Measurements from ENCODE around the gene PDE7B.

The PDE7B gene

GRCh38 chr6:135990855-135991464 is 139.5 kb downstream of the PDE7B start:
- no peak for TF ChIP-seq GATA2 (IDR thresholded peaks at IDR 0.05; ENCODE audit: low read depth, low read length)
- TF ChIP-seq GATA3 (IDR thresholded peaks at IDR 0.05; ENCODE audit: low read depth, low read length) = no peak

GRCh38 chr6:135992739-135993138 is 141.2 kb downstream of the PDE7B start:
- TF ChIP-seq GATA2 (IDR thresholded peaks at IDR 0.05; ENCODE audit: low read depth, low read length) (no peak), GATA3 (IDR thresholded peaks at IDR 0.05; ENCODE audit: low read depth, low read length) (no peak)

- TF ChIP-seq GATA3 (IDR thresholded peaks at IDR 0.05; ENCODE audit: low read depth, low read length) = no peak
- no peak for TF ChIP-seq GATA2 (IDR thresholded peaks at IDR 0.05; ENCODE audit: low read depth, low read length)
These were observed 141.9 kb downstream of the PDE7B start for GRCh38 chr6:135993361-135993760.

GRCh38 chr6:135994857-135995544 is 143.5 kb downstream of the PDE7B start:
- no peak for TF ChIP-seq GATA3 (IDR thresholded peaks at IDR 0.05; ENCODE audit: low read depth, low read length)

GRCh38 chr6:135995545-135995898 is 144.0 kb downstream of the PDE7B start:
- no peak for TF ChIP-seq GATA3 (IDR thresholded peaks at IDR 0.05; ENCODE audit: low read depth, low read length)
- TF ChIP-seq GATA2 (IDR thresholded peaks at IDR 0.05; ENCODE audit: low read depth, low read length) = no peak

- TF ChIP-seq GATA3 (IDR thresholded peaks at IDR 0.05; ENCODE audit: low read depth, low read length) = no peak
- TF ChIP-seq GATA2 (IDR thresholded peaks at IDR 0.05; ENCODE audit: low read depth, low read length) = no peak
These were observed 145.2 kb downstream of the PDE7B start for GRCh38 chr6:135996668-135997067.

GRCh38 chr6:135999393-135999792 is 147.9 kb downstream of the PDE7B start:
- TF ChIP-seq GATA3 (IDR thresholded peaks at IDR 0.05; ENCODE audit: low read depth, low read length) = no peak
- no peak for TF ChIP-seq GATA2 (IDR thresholded peaks at IDR 0.05; ENCODE audit: low read depth, low read length)

GRCh38 chr6:136007345-136007744 is 155.8 kb downstream of the PDE7B start:
- TF ChIP-seq GATA3 (IDR thresholded peaks at IDR 0.05; ENCODE audit: low read depth, low read length) (no peak), GATA2 (IDR thresholded peaks at IDR 0.05; ENCODE audit: low read depth, low read length) (no peak)

GRCh38 chr6:136011475-136011874 is 160.0 kb downstream of the PDE7B start:
- no peak for TF ChIP-seq GATA3 (IDR thresholded peaks at IDR 0.05; ENCODE audit: low read depth, low read length)
- no peak for TF ChIP-seq GATA2 (IDR thresholded peaks at IDR 0.05; ENCODE audit: low read depth, low read length)

- no peak for TF ChIP-seq GATA3 (IDR thresholded peaks at IDR 0.05; ENCODE audit: low read depth, low read length)
- no peak for TF ChIP-seq GATA2 (IDR thresholded peaks at IDR 0.05; ENCODE audit: low read depth, low read length)
These were observed 160.8 kb downstream of the PDE7B start for GRCh38 chr6:136012198-136012887.

- TF ChIP-seq GATA2 (IDR thresholded peaks at IDR 0.05; ENCODE audit: low read depth, low read length) (no peak), GATA3 (IDR thresholded peaks at IDR 0.05; ENCODE audit: low read depth, low read length) (no peak)
These were observed 161.4 kb downstream of the PDE7B start for GRCh38 chr6:136012943-136013342.

- TF ChIP-seq GATA2 (IDR thresholded peaks at IDR 0.05; ENCODE audit: low read depth, low read length) = no peak
- no peak for TF ChIP-seq GATA3 (IDR thresholded peaks at IDR 0.05; ENCODE audit: low read depth, low read length)
These were observed 163.2 kb downstream of the PDE7B start for GRCh38 chr6:136014454-136015437.

GRCh38 chr6:136015531-136015930 is 164.0 kb downstream of the PDE7B start:
- TF ChIP-seq GATA3 (IDR thresholded peaks at IDR 0.05; ENCODE audit: low read depth, low read length) = no peak
- no peak for TF ChIP-seq GATA2 (IDR thresholded peaks at IDR 0.05; ENCODE audit: low read depth, low read length)
